ENCODE results near the gene VDR. TPM values are rescaled to one million over a fixed set of nuclear protein-coding genes. Genes with fewer than 3 reads are reported as not detected.

The VDR gene
- total and polyA plus RNA-seq, 2 experiments from 2014 or later: not detected

GRCh38 chr12:47797441-47797840 lies 107.4 kb downstream of the VDR start:
- peak in 1 of 2 donors; percentile 41 for DNase-seq (ENCODE audit: low read depth in 1 of 2, low spot score in 1 of 2)
- H3K27ac ChIP-seq: no peak overlapping the region
- peak; percentile 25 for TF ChIP-seq CTCF (IDR thresholded peaks at IDR 0.05; ENCODE audit: low read depth, low read length)

GRCh38 chr12:47795814-47796411 lies 108.9 kb downstream of the VDR start:
- Histone ChIP-seq H3K27me3 (no peaks in the 10 kb centered on the region), H3K4me1 (ENCODE audit: low read depth) (no peaks in the 10 kb centered on the region), H3K27ac (no peak overlapping the region), H3K4me3 (no peak overlapping the region), H3K36me3 (peaks cover 29% of the 10 kb centered on the region), H3K9me3 (ENCODE audit: low read depth) (no peaks in the 10 kb centered on the region)
- DNase-seq (ENCODE audit: low read depth in 1 of 2, low spot score in 1 of 2): no peak
- no peak for TF ChIP-seq CTCF (IDR thresholded peaks at IDR 0.05; ENCODE audit: low read depth, low read length)

More at GRCh38 chr12:47797441-47797840, 107.4 kb downstream of the VDR start:
- peaks cover 29% of the 10 kb centered on the region for H3K36me3 ChIP-seq
- H3K27me3 ChIP-seq: no peaks in the 10 kb centered on the region
- no peak overlapping the region for H3K4me3 ChIP-seq
- H3K4me1 ChIP-seq (ENCODE audit: low read depth): peaks cover 2% of the 10 kb centered on the region
- H3K9me3 ChIP-seq (ENCODE audit: low read depth): no peaks in the 10 kb centered on the region

- peaks cover 29% of the 10 kb centered on the region for H3K36me3 ChIP-seq
These were observed 109.5 kb downstream of the VDR start for GRCh38 chr12:47795121-47795813.

GRCh38 chr12:47794679-47795078 lies 110.1 kb downstream of the VDR start:
- no peak overlapping the region for H3K4me3 ChIP-seq
- no peak overlapping the region for H3K27ac ChIP-seq
- no peaks in the 10 kb centered on the region for H3K9me3 ChIP-seq (ENCODE audit: low read depth)
- no peaks in the 10 kb centered on the region for H3K27me3 ChIP-seq
- DNase-seq (ENCODE audit: low read depth in 1 of 2, low spot score in 1 of 2): no peak
- no peaks in the 10 kb centered on the region for H3K4me1 ChIP-seq (ENCODE audit: low read depth)
- peaks cover 33% of the 10 kb centered on the region for H3K36me3 ChIP-seq
- TF ChIP-seq CTCF (IDR thresholded peaks at IDR 0.05; ENCODE audit: low read depth, low read length): no peak

More at GRCh38 chr12:47795121-47795813, 109.5 kb downstream of the VDR start:
- Histone ChIP-seq H3K27ac (no peak overlapping the region), H3K4me3 (no peak overlapping the region), H3K9me3 (ENCODE audit: low read depth) (no peaks in the 10 kb centered on the region), H3K4me1 (ENCODE audit: low read depth) (no peaks in the 10 kb centered on the region), H3K27me3 (no peaks in the 10 kb centered on the region)
- no peak for DNase-seq (ENCODE audit: low read depth in 1 of 2, low spot score in 1 of 2)
- TF ChIP-seq CTCF (IDR thresholded peaks at IDR 0.05; ENCODE audit: low read depth, low read length): no peak

GRCh38 chr12:47793015-47793681 lies 111.6 kb downstream of the VDR start:
- no peak overlapping the region for H3K27ac ChIP-seq
- H3K36me3 ChIP-seq: peaks cover 44% of the 10 kb centered on the region

More at GRCh38 chr12:47793015-47793681, 111.6 kb downstream of the VDR start:
- DNase-seq (ENCODE audit: low read depth in 1 of 2, low spot score in 1 of 2): no peak
- no peaks in the 10 kb centered on the region for H3K27me3 ChIP-seq
- no peak overlapping the region for H3K4me3 ChIP-seq
- no peaks in the 10 kb centered on the region for H3K4me1 ChIP-seq (ENCODE audit: low read depth)
- no peak for TF ChIP-seq CTCF (IDR thresholded peaks at IDR 0.05; ENCODE audit: low read depth, low read length)
- H3K9me3 ChIP-seq (ENCODE audit: low read depth): no peaks in the 10 kb centered on the region
